Activated CD4-positive, CD25-positive, alpha-beta regulatory T cell treated with anti-CD3 and anti-CD28 coated beads, Interleukin-2, amount 50 U/mL, for 72 hours (primary cell): Measurements from ENCODE around the gene GTPBP1.

ENCODE experiments used
- DNase-seq: peaks from one replicate; pipeline ENCODE4 v3.0.0; 2021

GTPBP1 gene

GRCh38 chr22:38761202-38762162 is 55.7 kb downstream of the GTPBP1 start:
- no peak for DNase-seq

GRCh38 chr22:38762551-38762983 is 56.8 kb downstream of the GTPBP1 start:
- no peak for DNase-seq

- no peak for DNase-seq
Measured at GRCh38 chr22:38766076-38766777, 60.5 kb downstream of the GTPBP1 start.

GRCh38 chr22:38767313-38767712 is 61.6 kb downstream of the GTPBP1 start:
- no peak for DNase-seq

GRCh38 chr22:38768036-38768435 is 62.3 kb downstream of the GTPBP1 start:
- DNase-seq = no peak

GRCh38 chr22:38770257-38770949 is 64.7 kb downstream of the GTPBP1 start:
- DNase-seq = no peak

- no peak for DNase-seq
Measured at GRCh38 chr22:38772623-38772873, 66.8 kb downstream of the GTPBP1 start.

- no peak for DNase-seq
Measured at GRCh38 chr22:38773363-38773946, 67.7 kb downstream of the GTPBP1 start.

- no peak for DNase-seq
Measured at GRCh38 chr22:38774496-38775166, 68.9 kb downstream of the GTPBP1 start.

- DNase-seq = no peak
Measured at GRCh38 chr22:38775656-38776055, 69.9 kb downstream of the GTPBP1 start.

GRCh38 chr22:38776086-38776485 is 70.3 kb downstream of the GTPBP1 start:
- DNase-seq = no peak

- DNase-seq = no peak
Measured at GRCh38 chr22:38777087-38777671, 71.4 kb downstream of the GTPBP1 start.

- no peak for DNase-seq
Measured at GRCh38 chr22:38781033-38781432, 75.3 kb downstream of the GTPBP1 start.

- DNase-seq = no peak
Measured at GRCh38 chr22:38782402-38783094, 76.8 kb downstream of the GTPBP1 start.
